Stimulated activated CD8-positive, alpha-beta memory T cell treated with anti-CD3 and anti-CD28 coated beads, Interleukin-15, amount 100 ng/mL, for 1 hour (primary cell): ENCODE results near the gene EDIL3.

Experiments used
- DNase-seq: peaks from one replicate; pipeline ENCODE4 v3.0.0-alpha.2; 2020; ENCODE audit warnings: low read depth

Gene EDIL3, protein sequence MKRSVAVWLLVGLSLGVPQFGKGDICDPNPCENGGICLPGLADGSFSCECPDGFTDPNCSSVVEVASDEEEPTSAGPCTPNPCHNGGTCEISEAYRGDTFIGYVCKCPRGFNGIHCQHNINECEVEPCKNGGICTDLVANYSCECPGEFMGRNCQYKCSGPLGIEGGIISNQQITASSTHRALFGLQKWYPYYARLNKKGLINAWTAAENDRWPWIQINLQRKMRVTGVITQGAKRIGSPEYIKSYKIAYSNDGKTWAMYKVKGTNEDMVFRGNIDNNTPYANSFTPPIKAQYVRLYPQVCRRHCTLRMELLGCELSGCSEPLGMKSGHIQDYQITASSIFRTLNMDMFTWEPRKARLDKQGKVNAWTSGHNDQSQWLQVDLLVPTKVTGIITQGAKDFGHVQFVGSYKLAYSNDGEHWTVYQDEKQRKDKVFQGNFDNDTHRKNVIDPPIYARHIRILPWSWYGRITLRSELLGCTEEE

DNA sequence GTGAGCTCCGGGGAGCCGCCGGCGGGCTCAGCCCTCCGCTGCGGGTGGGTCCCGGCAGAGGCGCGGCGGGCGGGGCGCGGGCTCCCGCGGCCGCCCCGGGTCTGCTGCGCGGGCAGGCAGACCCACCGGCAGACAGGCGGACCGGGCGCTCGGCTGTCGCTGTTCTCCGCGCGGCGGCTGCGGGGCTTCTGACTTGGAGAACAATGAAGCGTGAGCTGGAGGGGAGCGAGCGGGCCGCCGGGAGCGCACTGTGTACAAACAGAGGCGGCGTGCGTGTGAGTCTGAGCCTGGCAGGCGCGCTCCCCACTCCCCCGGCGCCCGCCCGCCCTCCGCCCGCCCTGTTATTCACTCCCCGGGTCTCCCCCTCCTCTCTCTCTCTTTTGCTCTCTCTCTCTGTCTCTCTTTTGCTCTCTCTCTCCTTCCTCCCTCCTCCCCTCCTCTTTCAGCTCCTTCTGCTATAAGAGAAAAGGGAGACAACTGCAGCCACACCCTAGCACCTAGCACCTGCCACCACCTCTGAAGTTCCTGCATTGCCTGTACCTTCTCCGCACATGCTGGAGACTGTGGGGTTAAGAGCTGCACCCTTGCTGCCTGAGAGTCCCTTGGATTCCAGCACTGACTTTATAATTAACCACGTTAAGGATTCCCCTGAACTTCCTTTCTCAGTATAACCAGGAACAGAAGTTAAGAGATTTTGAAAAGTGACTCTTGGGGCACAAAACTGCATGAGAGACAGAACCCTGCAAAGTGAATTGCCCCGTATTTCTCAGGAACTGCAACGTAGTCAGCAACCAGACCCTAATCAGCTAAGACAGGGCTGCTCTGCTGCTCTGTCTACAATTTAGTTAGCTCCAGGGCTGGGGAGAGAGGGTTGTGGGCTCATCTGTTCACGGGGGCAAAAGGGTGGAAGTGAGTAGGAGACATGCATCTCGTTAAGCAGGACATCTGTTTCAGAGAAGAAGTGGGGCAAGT is at the start of gene EDIL3:
Gene EDIL3 (minus strand): TSS at position 277 of the 972 bp plus-strand sequence. CDS start 506 bp downstream, outside the sequence.
- DNase-seq = no peak

DNA sequence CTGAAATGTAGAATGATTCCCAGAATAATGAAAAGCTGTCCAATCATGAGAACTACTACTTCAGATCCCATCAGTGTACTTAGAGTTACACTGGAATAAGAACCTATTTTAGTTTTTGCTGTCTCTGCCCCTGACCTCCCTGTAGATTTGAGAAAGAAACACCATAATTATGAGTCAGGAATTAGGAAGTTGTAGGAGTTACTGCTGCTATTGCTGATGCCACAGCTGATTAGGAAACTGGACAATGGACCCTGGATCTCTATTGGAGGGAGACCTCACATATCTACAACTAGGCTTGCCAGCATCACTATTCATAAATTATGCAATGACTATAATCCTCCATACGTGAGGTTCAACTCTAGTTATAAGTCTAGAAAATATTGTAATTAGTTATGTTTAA is 48.8 kb upstream of the EDIL3 start:
- no peak for DNase-seq

DNA sequence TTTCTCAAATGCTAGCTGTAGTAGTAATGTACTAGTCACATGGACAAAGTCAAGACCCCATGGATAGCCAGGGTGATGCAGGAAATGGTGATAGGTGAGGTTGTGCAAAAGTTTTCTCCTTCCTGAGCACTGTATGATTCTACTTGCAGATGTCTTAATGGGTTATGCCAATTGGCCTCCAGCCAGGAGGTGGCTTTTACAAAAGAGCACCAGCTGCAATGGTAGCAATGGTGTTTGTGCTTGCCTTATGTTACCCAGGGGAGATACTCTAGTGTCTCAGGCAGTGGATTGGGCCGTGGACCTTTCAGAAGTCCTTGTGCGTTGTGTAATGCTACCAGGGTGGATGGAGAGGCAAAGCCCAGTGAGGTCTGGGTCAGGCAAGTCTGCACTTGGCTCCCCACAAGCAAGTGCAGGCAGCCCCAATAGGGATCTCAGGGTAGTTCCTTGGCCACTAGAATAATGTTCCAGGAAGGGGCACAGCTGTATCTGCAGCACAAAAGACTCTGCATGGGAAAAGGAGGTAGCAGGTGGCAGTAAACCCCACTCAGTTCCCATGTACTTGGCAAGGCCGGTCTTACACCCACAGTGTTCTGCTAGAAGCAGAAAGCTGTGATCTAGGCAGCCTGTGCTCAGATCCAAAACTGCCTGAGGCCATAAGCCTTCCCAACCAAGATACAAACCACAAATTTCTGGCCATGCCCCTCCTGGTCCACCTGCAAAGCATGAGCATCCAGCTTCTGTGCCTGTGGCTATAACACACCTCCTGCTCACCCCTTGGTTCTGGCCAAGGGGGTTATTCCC is 46.4 kb upstream of the EDIL3 start:
- DNase-seq = no peak

DNA sequence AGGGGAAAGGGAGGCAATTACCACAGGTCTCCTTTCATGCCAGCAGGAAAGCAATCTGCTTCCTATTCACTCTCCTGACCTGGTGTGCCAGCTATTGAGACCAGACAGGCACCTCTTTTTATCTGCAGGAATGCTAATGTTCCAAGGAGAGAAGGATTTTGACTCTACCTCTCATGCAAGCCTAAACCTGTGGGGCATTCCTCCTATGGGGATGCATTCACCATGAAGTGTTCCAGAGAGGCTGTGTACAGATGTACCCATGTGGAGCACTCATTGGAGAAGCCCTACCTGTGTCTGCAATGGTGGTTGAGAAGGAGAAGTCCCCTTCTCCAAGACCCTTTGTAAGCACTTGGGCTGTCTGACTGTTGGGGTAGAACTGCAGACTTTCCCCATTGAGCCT is 45.4 kb upstream of the EDIL3 start:
- no peak for DNase-seq

GRCh38 chr5:84425365-84425881 is 40.7 kb upstream of the EDIL3 start:
- DNase-seq = no peak

GRCh38 chr5:84419742-84420141 is 35.1 kb upstream of the EDIL3 start:
- no peak for DNase-seq

GRCh38 chr5:84411832-84412605 is 27.3 kb upstream of the EDIL3 start:
- DNase-seq = no peak

DNA sequence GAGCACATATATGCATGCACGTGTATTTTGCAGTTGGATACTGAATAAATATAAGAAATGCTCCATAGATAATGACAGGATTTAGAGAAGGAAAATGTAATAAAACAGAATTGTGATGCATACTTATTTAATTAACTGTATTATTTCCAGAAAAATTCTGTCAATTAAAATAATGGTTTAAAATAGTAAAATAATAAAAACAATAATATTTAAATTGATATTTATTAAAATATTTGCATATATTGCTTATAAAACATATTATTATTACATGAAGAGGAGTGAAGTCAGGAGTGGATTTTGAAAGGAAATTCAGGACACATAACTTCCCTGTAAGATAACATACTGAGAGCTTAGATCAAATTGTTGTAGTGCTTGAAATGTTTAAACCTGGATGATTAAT is 21.4 kb upstream of the EDIL3 start:
- no peak for DNase-seq

DNA sequence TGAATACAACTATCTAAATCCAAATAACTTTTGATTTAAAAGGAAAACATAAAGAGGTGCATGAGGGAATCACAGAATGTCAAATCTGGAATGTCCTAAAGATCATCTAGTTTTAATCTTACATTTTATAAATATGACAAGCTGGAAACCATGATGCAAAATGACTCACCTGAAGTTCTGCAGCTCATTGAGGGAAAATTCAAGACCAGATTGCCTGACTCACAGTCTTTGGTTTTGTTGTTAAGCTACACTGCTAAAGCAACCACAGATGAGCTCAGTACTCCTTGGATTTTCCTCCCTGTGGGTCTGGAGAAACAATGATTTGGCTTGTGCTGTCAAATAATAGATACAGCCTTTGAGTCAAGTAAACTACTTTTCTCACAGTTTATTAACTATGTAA is 19.1 kb upstream of the EDIL3 start:
- no peak for DNase-seq

DNA sequence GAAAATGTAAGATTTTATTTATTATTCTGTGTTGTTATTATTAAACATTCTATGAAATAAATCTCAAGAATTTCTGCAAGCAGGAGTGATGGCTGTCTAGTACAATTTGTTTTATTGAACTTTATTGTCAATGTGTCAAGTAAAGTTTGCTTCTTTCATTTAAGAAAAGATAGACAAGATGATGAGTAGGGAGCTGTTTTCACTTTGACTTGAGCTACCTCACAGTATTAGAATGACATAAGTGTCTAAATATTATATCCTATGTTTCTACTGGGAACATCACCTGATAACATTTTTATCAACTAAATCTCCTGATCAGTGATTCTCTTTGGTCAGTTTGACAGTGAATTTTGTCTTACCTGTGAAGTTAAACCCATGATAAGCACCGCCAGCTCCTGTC is 12.7 kb upstream of the EDIL3 start:
- no peak for DNase-seq

GRCh38 chr5:84393969-84394368 is 9.3 kb upstream of the EDIL3 start:
- no peak for DNase-seq

DNA sequence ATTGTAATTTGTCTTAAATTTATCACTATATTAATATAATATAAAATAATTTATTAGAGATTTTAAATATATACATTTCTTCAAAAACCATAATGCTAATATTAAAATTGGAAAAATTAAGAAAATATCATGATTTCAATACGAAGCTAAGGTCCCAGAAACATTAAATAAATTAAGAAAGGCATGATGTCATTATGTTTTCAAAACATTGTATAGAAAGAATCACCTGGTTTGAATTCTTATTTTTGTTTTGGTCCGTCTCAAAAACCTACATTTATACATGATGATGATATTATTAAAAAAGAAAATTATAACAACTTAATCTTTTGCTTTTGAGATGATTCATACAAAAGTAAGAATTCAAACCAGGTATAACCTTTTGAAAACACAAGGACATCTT is 8.2 kb upstream of the EDIL3 start:
- DNase-seq = no peak

DNA sequence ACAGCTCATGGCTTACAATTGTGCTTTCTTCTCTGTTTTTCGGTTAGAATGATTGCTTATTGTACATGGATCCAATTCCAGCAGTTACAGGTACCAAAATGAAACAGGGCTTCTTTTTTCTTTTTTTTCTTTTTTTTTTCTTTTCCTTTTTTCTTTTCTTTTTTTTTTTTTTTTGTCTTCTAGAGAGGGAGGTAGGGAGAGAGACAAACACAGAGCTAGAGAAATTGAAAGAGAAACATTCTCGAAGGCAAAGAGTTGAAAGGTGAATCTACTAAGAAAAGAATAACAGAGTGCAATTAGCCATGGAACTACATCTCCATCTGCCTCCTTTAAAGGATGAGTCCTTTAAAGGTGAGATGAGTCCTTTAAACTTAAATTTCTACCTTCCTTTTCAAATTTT is 1.0 kb upstream of the EDIL3 start:
- no peak for DNase-seq

- DNase-seq = no peak
Measured at GRCh38 chr5:84383816-84384603, 670 bp downstream of the EDIL3 start.

GRCh38 chr5:84383296-84383815 is 1.3 kb downstream of the EDIL3 start:
- DNase-seq = no peak

DNA sequence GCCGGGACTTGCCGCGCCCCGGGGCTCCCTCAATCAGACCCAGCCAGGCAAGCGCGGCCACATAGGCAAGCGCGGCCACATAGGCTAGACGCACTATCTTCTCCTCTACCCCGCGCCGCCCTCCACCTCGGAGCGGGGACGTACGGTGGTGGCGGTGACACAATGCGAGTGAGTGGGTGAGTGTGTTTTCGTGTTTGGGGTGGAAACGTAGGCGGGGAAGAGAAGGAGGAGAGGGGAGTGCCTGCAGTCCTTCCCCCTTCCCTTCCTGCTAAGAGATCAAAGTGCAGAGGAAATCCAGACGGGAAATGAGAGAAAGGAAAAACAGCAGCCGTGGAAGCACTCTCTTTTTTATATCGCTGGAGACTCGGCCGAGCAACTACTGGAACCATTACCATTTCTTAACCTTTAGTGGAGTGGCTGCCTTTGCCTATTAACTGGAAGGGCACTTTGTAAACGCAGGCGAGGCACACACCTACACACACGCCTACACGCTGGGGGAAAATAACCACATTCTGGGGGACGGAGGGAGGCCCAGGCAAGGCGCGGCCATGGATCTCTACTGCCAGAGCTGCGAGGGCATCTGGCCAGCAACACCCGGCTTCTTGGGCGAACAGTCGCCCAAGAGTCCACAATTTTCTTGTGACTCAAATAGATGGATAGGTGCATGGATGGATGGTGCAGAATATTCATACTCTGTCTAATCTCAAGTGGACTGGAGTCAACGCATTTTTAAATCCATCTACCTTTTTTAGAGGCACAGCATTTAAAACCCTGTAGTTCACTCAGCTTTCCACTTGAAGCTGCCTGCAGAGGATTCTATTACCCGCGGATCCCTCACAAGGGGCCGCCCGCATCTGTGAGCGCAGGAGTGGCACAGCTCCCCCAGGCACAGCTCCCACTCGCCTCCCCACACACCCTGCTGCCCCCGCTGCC is 2.1 kb downstream of the EDIL3 start:
- DNase-seq = no peak

GRCh38 chr5:84381502-84382362 is 2.9 kb downstream of the EDIL3 start:
- no peak for DNase-seq

GRCh38 chr5:84379749-84380148 is 4.9 kb downstream of the EDIL3 start:
- DNase-seq = no peak
